Panc1 (cell line): ENCODE data around the gene YAE1.

Experiments used
- SIN3A ChIP-seq: IDR thresholded peaks from 2 replicates; pipeline ENCODE4 v1.6.1; 2012; ENCODE audit warnings: low read depth, mild to moderate bottlenecking, low read length, moderate library complexity, borderline replicate concordance; ENCODE audit not compliant: insufficient read depth
- TCF7L2 ChIP-seq: IDR thresholded peaks from 2 replicates; pipeline ENCODE4 v1.6.1; 2011; ENCODE audit warnings: mild to moderate bottlenecking, low read depth, low read length, inconsistent platforms

- TF ChIP-seq SIN3A: no peak
- no peak for TF ChIP-seq TCF7L2
Observed at GRCh38 chr7:39605087-39605486, 38.9 kb downstream of the YAE1 start.
